HG03439 (cell line): Measurements from ENCODE around the gene UPP2.

Source experiments
- ATAC-seq: cut with Tn5 transposase; IDR thresholded peaks from one replicate; pipeline ENCODE4 v1.9.1; 2021; ENCODE audit warnings: mild to moderate bottlenecking, moderate library complexity; ENCODE audit not compliant: unreplicated experiment

Gene UPP2

GRCh38 chr2:158101384-158101926 lies at the start of gene UPP2:
Gene UPP2, plus strand, starts transcription at chr2:158101876. Its CDS starts 188 bp downstream, at chr2:158102064.
- no peak for ATAC-seq

GRCh38 chr2:158052761-158053160 lies 48.9 kb upstream of the UPP2 start:
- ATAC-seq, result no peak

- no peak for ATAC-seq
These were observed 44.8 kb upstream of the UPP2 start for GRCh38 chr2:158056875-158057274.

- no peak for ATAC-seq
These were observed 41.4 kb upstream of the UPP2 start for GRCh38 chr2:158060160-158060834.

- ATAC-seq, result no peak
These were observed 40.7 kb upstream of the UPP2 start for GRCh38 chr2:158060835-158061435.

GRCh38 chr2:158061763-158062162 lies 39.9 kb upstream of the UPP2 start:
- ATAC-seq, result no peak

GRCh38 chr2:158066046-158066713 lies 35.5 kb upstream of the UPP2 start:
- no peak for ATAC-seq

- ATAC-seq, result no peak
These were observed 30.7 kb upstream of the UPP2 start for GRCh38 chr2:158071018-158071417.

- ATAC-seq, result no peak
These were observed 29.3 kb upstream of the UPP2 start for GRCh38 chr2:158072361-158072760.

- ATAC-seq, result no peak
These were observed 22.0 kb upstream of the UPP2 start for GRCh38 chr2:158079672-158080071.

- ATAC-seq, result no peak
These were observed 13.6 kb upstream of the UPP2 start for GRCh38 chr2:158088093-158088492.

GRCh38 chr2:158089322-158089721 lies 12.4 kb upstream of the UPP2 start:
- ATAC-seq, result no peak

GRCh38 chr2:158091647-158092046 lies 10.0 kb upstream of the UPP2 start:
- ATAC-seq, result no peak

GRCh38 chr2:158094487-158095092 lies 7.1 kb upstream of the UPP2 start:
- no peak for ATAC-seq

- ATAC-seq, result no peak
These were observed 6.4 kb upstream of the UPP2 start for GRCh38 chr2:158095269-158095668.

- no peak for ATAC-seq
These were observed 5.8 kb upstream of the UPP2 start for GRCh38 chr2:158095912-158096311.

GRCh38 chr2:158097481-158097880 lies 4.2 kb upstream of the UPP2 start:
- ATAC-seq, result no peak

GRCh38 chr2:158098178-158098577 lies 3.5 kb upstream of the UPP2 start:
- ATAC-seq, result no peak

- ATAC-seq, result no peak
These were observed 2.0 kb upstream of the UPP2 start for GRCh38 chr2:158099716-158100115.

- no peak for ATAC-seq
These were observed 1.3 kb upstream of the UPP2 start for GRCh38 chr2:158100411-158100810.

- no peak for ATAC-seq
These were observed 770 bp downstream of the UPP2 start for GRCh38 chr2:158102446-158102845.
